PC-9 (cell line): ENCODE results near the gene SLC22A23. TPM values are rescaled to one million over a fixed set of nuclear protein-coding genes. Genes with fewer than 3 reads are reported as not detected.

Source experiments
- BruUV-seq: library from RNA; stranded (reverse); fragments of 400-500 nt; replicated peaks from 2 replicates; lab custom pipeline; 2021; lab: Mats Ljungman, UMichigan
- CTCF ChIA-PET: fragments of 300-600 bp; sonication (Branson Sonifier 250); formaldehyde crosslinking; loops from one replicate; lab custom pipeline; 2022; ENCODE audit warnings: antibody characterized with exemption; lab: Charles Lee
- POLR2A ChIA-PET: fragments of 300-600 bp; sonication (Branson Sonifier 250); formaldehyde crosslinking; loops from one replicate; lab custom pipeline; 2022; ENCODE audit warnings: antibody characterized with exemption; ENCODE audit not compliant: unreplicated experiment; lab: Charles Lee
- DNase-seq, 2 experiments: peaks; one replicate each; pipeline versions ENCODE4 v3.0.0 to v3.0.0-alpha.2; 2015 to 2022; ENCODE audit warnings: mixed read lengths in 1 of 2
- H2AFZ ChIP-seq: fragments of 200-600 bp; sonication (generic); 2 replicates; pipeline ENCODE4 v1.8.1; 2017; ENCODE audit warnings: antibody characterized with exemption
- H3F3A ChIP-seq: fragments of 200-600 bp; sonication (generic); 2 replicates; pipeline ENCODE4 v1.8.1; 2017; ENCODE audit warnings: antibody characterized with exemption, mild to moderate bottlenecking, low read depth; ENCODE audit not compliant: insufficient read depth
- H3K27ac ChIP-seq: fragments of 200-600 bp; sonication (generic); 2 replicates; pipeline ENCODE4 v1.6.1; 2016; ENCODE audit warnings: mixed run types
- H3K27me3 ChIP-seq: fragments of 200-600 bp; sonication (generic); 2 replicates; pipeline ENCODE4 v1.6.1; 2016; ENCODE audit warnings: low read depth, mixed run types; ENCODE audit not compliant: insufficient read depth
- H3K36me3 ChIP-seq: fragments of 200-600 bp; sonication (generic); 2 replicates; pipeline ENCODE4 v1.6.1; 2016; ENCODE audit warnings: low read depth, mixed run types
- H3K4me1 ChIP-seq: fragments of 200-600 bp; sonication (generic); replicated peaks from 2 replicates; pipeline ENCODE4 v1.6.1; 2016; ENCODE audit warnings: mixed run types; ENCODE audit not compliant: insufficient read depth
- H3K4me2 ChIP-seq: fragments of 200-600 bp; sonication (generic); 2 replicates; pipeline ENCODE4 v1.6.1; 2017; ENCODE audit warnings: mixed run types
- H3K4me3 ChIP-seq: fragments of 200-600 bp; sonication (generic); 2 replicates; pipeline ENCODE4 v1.6.1; 2016; ENCODE audit warnings: mixed run types
- H3K79me2 ChIP-seq: fragments of 200-600 bp; sonication (generic); 2 replicates; pipeline ENCODE4 v1.6.1; 2017; ENCODE audit warnings: low read depth, mixed run types
- H3K9me2 ChIP-seq: fragments of 200-600 bp; sonication (generic); 2 replicates; pipeline ENCODE4 v1.8.1; 2017; ENCODE audit warnings: mild to moderate bottlenecking; ENCODE audit not compliant: insufficient read depth
- H3K9me3 ChIP-seq: fragments of 200-600 bp; sonication (generic); 2 replicates; pipeline ENCODE4 v1.8.1; 2016; ENCODE audit warnings: low read depth; ENCODE audit not compliant: insufficient read depth
- H4K20me1 ChIP-seq: fragments of 200-600 bp; sonication (generic); 2 replicates; pipeline ENCODE4 v1.8.1; 2017; ENCODE audit not compliant: insufficient read depth
- EZH2 ChIP-seq: fragments of 200-600 bp; sonication (generic); IDR thresholded peaks from 2 replicates; pipeline ENCODE4 v1.8.0; 2017; ENCODE audit warnings: antibody characterized with exemption, low read depth
- intact Hi-C: fragments of 100-400 bp; cut with micrococcal nuclease; formaldehyde crosslinking; loops from one replicate; pipeline ENCODE4 v1.10.0; 2022; ENCODE audit not compliant: unreplicated experiment
- total RNA-seq: library from RNA; stranded (reverse); gene quantifications from 2 replicates; pipeline ENCODE4 v1.2.3, GENCODE V29; 2021
- TF ChIP-seq, protein P1 (sequence below): fragments of 200-600 bp; sonication (generic); conservative IDR thresholded peaks from 2 replicates; pipeline ENCODE4 v1.6.1; 2017; ENCODE audit warnings: mixed run types, antibody characterized with exemption, mild to moderate bottlenecking, moderate library complexity

The SLC22A23 gene
- total RNA-seq, 1 experiment from 2014 or later: 13.5 TPM

DNA sequence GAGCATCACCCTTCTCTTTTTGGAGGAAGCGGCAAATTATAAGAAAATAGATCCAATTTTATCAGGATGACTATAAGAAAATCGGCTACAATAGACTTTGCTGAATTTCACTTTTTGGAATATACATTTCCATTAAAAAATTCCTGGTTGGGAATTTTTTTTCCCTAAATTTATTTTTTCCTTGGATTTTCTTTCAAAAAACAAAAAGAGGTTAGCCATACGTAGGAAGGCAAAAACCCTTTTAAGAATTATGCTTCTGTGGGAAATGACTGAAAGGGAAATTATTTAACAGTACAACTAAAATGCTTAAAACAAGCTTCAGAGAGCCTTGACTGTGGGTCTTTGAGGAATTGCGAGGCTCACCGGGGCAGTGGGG lies 86.9 kb downstream of the SLC22A23 start:
- Histone ChIP-seq H3K4me2 (no peak overlapping the region), H2AFZ (no peak overlapping the region), H3K27ac (no peak overlapping the region), H3K36me3 (no peaks in the 10 kb centered on the region), H3K4me3 (no peak overlapping the region), H3K9me3 (no peaks in the 10 kb centered on the region), H3K79me2 (no peaks in the 10 kb centered on the region), H3K4me1 (no peaks in the 10 kb centered on the region), H4K20me1 (no peaks in the 10 kb centered on the region), H3K9me2 (no peaks in the 10 kb centered on the region), H3K27me3 (no peaks in the 10 kb centered on the region), H3F3A (no peaks in the 10 kb centered on the region)
- ChIA-PET CTCF (interaction anchor here (0.6 kb wide), 1 partner anchor 45 kb away, joined by 4 read pairs; no protein-coding TSS in a partner anchor), POLR2A (interaction anchor here (0.6 kb wide), 1 partner anchor 23 kb away, joined by 8 read pairs; no protein-coding TSS in a partner anchor)
- no TSS peak for BruUV-seq
- TF ChIP-seq, protein P1, sequence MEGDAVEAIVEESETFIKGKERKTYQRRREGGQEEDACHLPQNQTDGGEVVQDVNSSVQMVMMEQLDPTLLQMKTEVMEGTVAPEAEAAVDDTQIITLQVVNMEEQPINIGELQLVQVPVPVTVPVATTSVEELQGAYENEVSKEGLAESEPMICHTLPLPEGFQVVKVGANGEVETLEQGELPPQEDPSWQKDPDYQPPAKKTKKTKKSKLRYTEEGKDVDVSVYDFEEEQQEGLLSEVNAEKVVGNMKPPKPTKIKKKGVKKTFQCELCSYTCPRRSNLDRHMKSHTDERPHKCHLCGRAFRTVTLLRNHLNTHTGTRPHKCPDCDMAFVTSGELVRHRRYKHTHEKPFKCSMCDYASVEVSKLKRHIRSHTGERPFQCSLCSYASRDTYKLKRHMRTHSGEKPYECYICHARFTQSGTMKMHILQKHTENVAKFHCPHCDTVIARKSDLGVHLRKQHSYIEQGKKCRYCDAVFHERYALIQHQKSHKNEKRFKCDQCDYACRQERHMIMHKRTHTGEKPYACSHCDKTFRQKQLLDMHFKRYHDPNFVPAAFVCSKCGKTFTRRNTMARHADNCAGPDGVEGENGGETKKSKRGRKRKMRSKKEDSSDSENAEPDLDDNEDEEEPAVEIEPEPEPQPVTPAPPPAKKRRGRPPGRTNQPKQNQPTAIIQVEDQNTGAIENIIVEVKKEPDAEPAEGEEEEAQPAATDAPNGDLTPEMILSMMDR: no peak
- no peak for TF ChIP-seq EZH2
- intact Hi-C loops: no loop called here
- no peak for DNase-seq

DNA sequence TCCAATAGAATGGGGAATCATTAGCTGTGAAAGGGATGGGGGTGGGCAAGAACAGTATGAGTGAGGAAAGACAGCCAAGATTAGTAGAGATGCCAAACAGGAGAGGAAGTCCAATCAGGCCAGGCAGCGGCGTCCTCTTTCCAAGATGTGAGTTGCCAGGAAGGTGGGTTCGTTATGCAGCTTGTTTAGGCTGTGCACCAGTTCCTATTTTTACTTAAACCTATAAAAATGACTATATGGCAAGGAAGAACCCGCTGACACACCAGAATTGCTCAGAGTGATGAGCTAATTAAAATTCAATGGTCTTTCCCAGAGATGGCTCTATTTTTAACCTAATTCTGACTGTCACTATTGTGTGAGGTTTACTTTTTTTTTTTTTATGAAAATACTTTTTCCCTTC lies 88.2 kb downstream of the SLC22A23 start:
- H2AFZ ChIP-seq: no peak overlapping the region
- H3K9me3 ChIP-seq: no peaks in the 10 kb centered on the region
- H3K27me3 ChIP-seq: no peaks in the 10 kb centered on the region
- no peaks in the 10 kb centered on the region for H4K20me1 ChIP-seq
- no peak for DNase-seq
- no peak overlapping the region for H3K27ac ChIP-seq
- H3K4me1 ChIP-seq: peaks cover 11% of the 10 kb centered on the region
- H3K4me3 ChIP-seq: no peak overlapping the region
- H3F3A ChIP-seq: peaks cover 3% of the 10 kb centered on the region; the same call in 1 of the 2 replicates
- no peak overlapping the region for H3K4me2 ChIP-seq
- ChIA-PET POLR2A (interaction anchor here (0.5 kb wide), 1 partner anchor 518 kb away, joined by 4 read pairs; no protein-coding TSS in a partner anchor), CTCF (no interaction called here)
- intact Hi-C loops: no loop called here
- TF ChIP-seq, protein P1: no peak
- TF ChIP-seq EZH2: no peak
- no peaks in the 10 kb centered on the region for H3K79me2 ChIP-seq
- no peaks in the 10 kb centered on the region for H3K9me2 ChIP-seq
- BruUV-seq: no TSS peak
- H3K36me3 ChIP-seq: no peaks in the 10 kb centered on the region

GRCh38 chr6:3367630-3368029 lies 89.2 kb downstream of the SLC22A23 start:
- Histone ChIP-seq H3K27me3 (no peaks in the 10 kb centered on the region), H3K9me3 (no peaks in the 10 kb centered on the region), H3K36me3 (no peaks in the 10 kb centered on the region), H3F3A (peaks cover 6% of the 10 kb centered on the region; the same call in 1 of the 2 replicates), H3K9me2 (no peaks in the 10 kb centered on the region), H3K4me1 (peaks cover 20% of the 10 kb centered on the region), H3K79me2 (no peaks in the 10 kb centered on the region; the same call in 1 of the 2 replicates), H3K4me3 (no peak overlapping the region), H3K4me2 (no peak overlapping the region), H3K27ac (no peak overlapping the region), H4K20me1 (no peaks in the 10 kb centered on the region), H2AFZ (no peak overlapping the region)
- TF ChIP-seq, protein P1: no peak
- TF ChIP-seq EZH2: no peak
- BruUV-seq: no TSS peak
- ChIA-PET CTCF (no interaction called here), POLR2A (no interaction called here)
- DNase-seq: no peak
- intact Hi-C loops: no loop called here
